ENCODE data around the gene FAM216B. TPM values are rescaled to one million over a fixed set of nuclear protein-coding genes. Genes with fewer than 3 reads are reported as not detected.
"Not testable (repeated sequence)": the region's sequence is repeated elsewhere in the genome, so short reads cannot be mapped to it uniquely, and the experiment has no call there.

The FAM216B gene
- polyA plus RNA-seq, 2 donors: not detected

DNA sequence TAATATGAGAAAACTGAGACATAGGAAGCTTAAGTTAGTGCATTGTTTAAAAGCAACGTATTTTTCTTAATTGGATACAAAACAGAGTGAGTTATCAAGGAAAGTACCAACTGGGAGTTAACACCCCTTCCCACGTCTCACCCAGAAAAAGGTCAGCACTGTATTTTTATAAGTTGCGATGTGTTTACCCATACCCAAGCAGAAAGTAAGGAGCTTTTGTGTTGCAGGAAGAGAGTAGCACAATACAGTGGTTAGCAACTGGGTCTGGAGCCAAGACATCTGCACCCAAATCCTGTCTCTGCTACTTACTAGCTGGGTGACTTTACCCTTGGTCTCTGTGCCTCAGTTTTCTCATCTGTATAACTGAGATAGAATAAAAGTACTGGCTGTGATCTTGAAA, 34.3 kb downstream of the FAM216B start:
- H3K9me3 ChIP-seq (ENCODE audit: control insufficient read depth in 2 of 2, insufficient read depth in 1 of 2, low read depth in 1 of 2, low read length in 1 of 2): peaks cover 0 to 3% of the 10 kb centered on the region in 2 donors
- H3K4me1 ChIP-seq (ENCODE audit: control insufficient read depth in 2 of 2, insufficient read depth in 2 of 2, low read length in 1 of 2): no peaks in the 10 kb centered on the region
- H3K36me3 ChIP-seq (ENCODE audit: control insufficient read depth in 2 of 2, insufficient read depth in 2 of 2, low read length in 1 of 2): no peaks in the 10 kb centered on the region
- no peaks in the 10 kb centered on the region for H3K27me3 ChIP-seq (ENCODE audit: control insufficient read depth in 1 of 2, insufficient read depth in 2 of 2, low read length in 2 of 2)
- H3K27ac ChIP-seq (ENCODE audit: low read depth in 2 of 2, low read length in 1 of 2): no peak overlapping the region
- 52 to 55% methylated on average over 3 of the region's 3 CpGs for WGBS, 2 donors
- no peak overlapping the region for H3K4me3 ChIP-seq (ENCODE audit: low read depth in 1 of 2, low read length in 2 of 2)

- Histone ChIP-seq H3K36me3 (ENCODE audit: control insufficient read depth in 2 of 2, insufficient read depth in 2 of 2, low read length in 1 of 2) (no peaks in the 10 kb centered on the region), H3K27me3 (ENCODE audit: control insufficient read depth in 1 of 2, insufficient read depth in 2 of 2, low read length in 2 of 2) (no peaks in the 10 kb centered on the region), H3K4me1 (ENCODE audit: control insufficient read depth in 2 of 2, insufficient read depth in 2 of 2, low read length in 1 of 2) (no peaks in the 10 kb centered on the region), H3K27ac (ENCODE audit: low read depth in 2 of 2, low read length in 1 of 2) (no peak overlapping the region), H3K4me3 (ENCODE audit: low read depth in 1 of 2, low read length in 2 of 2) (no peak overlapping the region), H3K9me3 (ENCODE audit: control insufficient read depth in 2 of 2, insufficient read depth in 1 of 2, low read depth in 1 of 2, low read length in 1 of 2) (peaks cover 0 to 3% of the 10 kb centered on the region in 2 donors)
- 95 to 97% methylated on average over 2 of the region's 2 CpGs for WGBS, 2 donors
Measured at GRCh38 chr13:42816538-42816937, 35.2 kb downstream of the FAM216B start.

DNA sequence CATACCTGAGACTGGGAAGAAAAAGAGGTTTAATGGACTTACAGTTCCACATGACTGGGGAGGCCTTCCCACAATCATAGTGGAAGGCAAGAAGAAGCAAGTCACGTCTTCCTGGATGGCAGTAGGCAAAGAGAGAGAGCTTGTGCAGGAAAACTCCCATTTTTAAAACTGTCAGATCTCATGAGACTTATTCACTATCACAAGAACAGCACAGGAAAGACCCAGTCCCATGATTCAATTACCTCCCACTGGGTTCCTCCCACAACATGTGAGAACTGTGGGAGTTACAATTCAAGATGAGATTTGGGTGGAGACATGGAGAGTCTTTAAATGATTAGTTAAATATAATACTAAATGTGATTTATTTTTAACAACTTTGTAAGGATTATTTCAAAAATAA, 38.3 kb downstream of the FAM216B start:
- H3K4me1 ChIP-seq (ENCODE audit: control insufficient read depth in 2 of 2, insufficient read depth in 2 of 2, low read length in 1 of 2); H3K9me3 ChIP-seq (ENCODE audit: control insufficient read depth in 2 of 2, insufficient read depth in 1 of 2, low read depth in 1 of 2, low read length in 1 of 2); H3K36me3 ChIP-seq (ENCODE audit: control insufficient read depth in 2 of 2, insufficient read depth in 2 of 2, low read length in 1 of 2); H3K4me3 ChIP-seq (ENCODE audit: low read depth in 1 of 2, low read length in 2 of 2); H3K27ac ChIP-seq (ENCODE audit: low read depth in 2 of 2, low read length in 1 of 2); H3K27me3 ChIP-seq (ENCODE audit: control insufficient read depth in 1 of 2, insufficient read depth in 2 of 2, low read length in 2 of 2): not testable (repeated sequence)
- 70 to 74% methylated on average over 1 of the region's 1 CpG for WGBS, 2 donors

- 62 to 65% methylated on average over 4 of the region's 4 CpGs for WGBS, 2 donors
- H3K27me3 ChIP-seq (ENCODE audit: control insufficient read depth in 1 of 2, insufficient read depth in 2 of 2, low read length in 2 of 2): no peaks in the 10 kb centered on the region
- H3K36me3 ChIP-seq (ENCODE audit: control insufficient read depth in 2 of 2, insufficient read depth in 2 of 2, low read length in 1 of 2): no peaks in the 10 kb centered on the region
- H3K4me3 ChIP-seq (ENCODE audit: low read depth in 1 of 2, low read length in 2 of 2): no peak overlapping the region
- no peaks in the 10 kb centered on the region for H3K4me1 ChIP-seq (ENCODE audit: control insufficient read depth in 2 of 2, insufficient read depth in 2 of 2, low read length in 1 of 2)
- peaks cover 0 to 3% of the 10 kb centered on the region in 2 donors for H3K9me3 ChIP-seq (ENCODE audit: control insufficient read depth in 2 of 2, insufficient read depth in 1 of 2, low read depth in 1 of 2, low read length in 1 of 2)
- H3K27ac ChIP-seq (ENCODE audit: low read depth in 2 of 2, low read length in 1 of 2): no peak overlapping the region
Measured at GRCh38 chr13:42820451-42820850, 39.1 kb downstream of the FAM216B start.

DNA sequence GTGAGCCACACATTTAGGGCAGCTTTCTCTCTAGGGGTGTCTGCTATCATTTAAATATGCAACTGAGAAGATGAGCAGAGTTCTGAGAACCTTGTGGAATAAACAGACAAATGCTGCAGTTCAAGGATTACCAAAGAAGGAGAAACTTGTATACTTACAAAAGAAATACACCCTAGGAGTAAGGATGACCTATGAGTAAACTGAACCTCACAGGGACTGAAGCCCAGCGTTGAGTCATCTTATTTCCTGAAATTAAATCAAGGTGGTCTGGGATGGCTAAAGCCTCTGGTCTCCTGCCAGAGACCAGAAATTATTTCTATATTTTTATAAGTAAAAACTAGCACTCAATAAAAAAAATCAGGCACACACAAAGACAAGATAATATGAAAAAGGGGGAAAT, 40.1 kb downstream of the FAM216B start:
- Histone ChIP-seq H3K27ac (ENCODE audit: low read depth in 2 of 2, low read length in 1 of 2) (no peak overlapping the region), H3K36me3 (ENCODE audit: control insufficient read depth in 2 of 2, insufficient read depth in 2 of 2, low read length in 1 of 2) (no peaks in the 10 kb centered on the region), H3K4me3 (ENCODE audit: low read depth in 1 of 2, low read length in 2 of 2) (no peak overlapping the region), H3K27me3 (ENCODE audit: control insufficient read depth in 1 of 2, insufficient read depth in 2 of 2, low read length in 2 of 2) (no peaks in the 10 kb centered on the region), H3K4me1 (ENCODE audit: control insufficient read depth in 2 of 2, insufficient read depth in 2 of 2, low read length in 1 of 2) (no peaks in the 10 kb centered on the region), H3K9me3 (ENCODE audit: control insufficient read depth in 2 of 2, insufficient read depth in 1 of 2, low read depth in 1 of 2, low read length in 1 of 2) (peaks cover 0 to 3% of the 10 kb centered on the region in 2 donors)
- 64 to 73% methylated on average over 1 of the region's 1 CpG for WGBS, 2 donors

DNA sequence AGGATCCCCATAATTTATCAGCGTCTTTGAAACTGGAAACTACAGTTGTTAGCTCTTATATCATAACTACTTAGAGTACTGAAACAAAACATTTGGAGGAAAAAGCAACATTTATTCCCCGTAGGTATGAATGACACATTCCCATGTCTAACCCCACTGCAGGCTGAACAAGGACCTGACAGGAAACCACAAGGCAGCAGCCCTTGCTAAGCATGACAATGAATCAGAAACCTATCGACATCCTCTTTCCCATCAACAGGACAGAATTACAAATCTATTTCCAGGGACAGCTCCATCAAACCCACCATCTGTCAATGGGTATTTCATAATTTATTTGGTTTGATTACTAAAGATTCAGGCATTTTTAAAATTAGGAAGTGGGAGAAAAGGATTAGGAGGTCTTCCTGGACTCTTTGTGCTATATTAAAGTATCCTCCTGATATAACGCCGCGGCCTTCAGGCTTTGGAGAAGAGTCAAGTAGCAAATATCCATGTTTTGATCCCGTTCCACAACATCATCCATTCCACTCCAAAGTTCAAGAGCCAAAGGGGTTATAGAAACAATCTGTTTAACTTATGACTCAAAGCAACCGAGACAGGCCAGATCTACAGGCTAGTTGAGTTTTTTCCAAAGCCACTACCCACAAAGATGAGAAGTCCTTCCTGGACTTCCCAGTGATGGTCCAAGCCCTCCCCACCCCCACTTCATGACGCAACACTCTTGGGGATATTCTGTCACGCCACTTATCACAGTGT, 51.1 kb downstream of the FAM216B start:
- WGBS, 2 donors: 54 to 69% methylated on average over 10 of the region's 10 CpGs
- Histone ChIP-seq H3K27me3 (ENCODE audit: control insufficient read depth in 1 of 2, insufficient read depth in 2 of 2, low read length in 2 of 2) (no peaks in the 10 kb centered on the region), H3K27ac (ENCODE audit: low read depth in 2 of 2, low read length in 1 of 2) (no peak overlapping the region), H3K4me3 (ENCODE audit: low read depth in 1 of 2, low read length in 2 of 2) (no peak overlapping the region), H3K9me3 (ENCODE audit: control insufficient read depth in 2 of 2, insufficient read depth in 1 of 2, low read depth in 1 of 2, low read length in 1 of 2) (no peaks in the 10 kb centered on the region), H3K36me3 (ENCODE audit: control insufficient read depth in 2 of 2, insufficient read depth in 2 of 2, low read length in 1 of 2) (no peaks in the 10 kb centered on the region), H3K4me1 (ENCODE audit: control insufficient read depth in 2 of 2, insufficient read depth in 2 of 2, low read length in 1 of 2) (no peaks in the 10 kb centered on the region)

- Histone ChIP-seq H3K4me1 (ENCODE audit: control insufficient read depth in 2 of 2, insufficient read depth in 2 of 2, low read length in 1 of 2) (no peaks in the 10 kb centered on the region), H3K36me3 (ENCODE audit: control insufficient read depth in 2 of 2, insufficient read depth in 2 of 2, low read length in 1 of 2) (no peaks in the 10 kb centered on the region), H3K27ac (ENCODE audit: low read depth in 2 of 2, low read length in 1 of 2) (no peak overlapping the region), H3K4me3 (ENCODE audit: low read depth in 1 of 2, low read length in 2 of 2) (no peak overlapping the region), H3K9me3 (ENCODE audit: control insufficient read depth in 2 of 2, insufficient read depth in 1 of 2, low read depth in 1 of 2, low read length in 1 of 2) (no peaks in the 10 kb centered on the region), H3K27me3 (ENCODE audit: control insufficient read depth in 1 of 2, insufficient read depth in 2 of 2, low read length in 2 of 2) (no peaks in the 10 kb centered on the region)
- 83 to 84% methylated on average over 3 of the region's 3 CpGs for whole genome bisulfite sequencing, 2 donors
Measured at GRCh38 chr13:42834946-42835345, 53.6 kb downstream of the FAM216B start.

- no peak overlapping the region for H3K4me3 ChIP-seq (ENCODE audit: low read depth in 1 of 2, low read length in 2 of 2)
- no peaks in the 10 kb centered on the region for H3K9me3 ChIP-seq (ENCODE audit: control insufficient read depth in 2 of 2, insufficient read depth in 1 of 2, low read depth in 1 of 2, low read length in 1 of 2)
- H3K4me1 ChIP-seq (ENCODE audit: control insufficient read depth in 2 of 2, insufficient read depth in 2 of 2, low read length in 1 of 2): no peaks in the 10 kb centered on the region
- 54% methylated on average over 10 of the region's 10 CpGs for WGBS, 2 donors
- no peak overlapping the region for H3K27ac ChIP-seq (ENCODE audit: low read depth in 2 of 2, low read length in 1 of 2)
- H3K27me3 ChIP-seq (ENCODE audit: control insufficient read depth in 1 of 2, insufficient read depth in 2 of 2, low read length in 2 of 2): no peaks in the 10 kb centered on the region
- H3K36me3 ChIP-seq (ENCODE audit: control insufficient read depth in 2 of 2, insufficient read depth in 2 of 2, low read length in 1 of 2): no peaks in the 10 kb centered on the region
Measured at GRCh38 chr13:42836930-42837690, 55.7 kb downstream of the FAM216B start.

All from esophagus (tissue), 2 donors.